ENCODE results near the gene MED28.

GRCh38 chr4:17682222-17682566 is 67.8 kb downstream of the MED28 start:
- TF ChIP-seq CTCF (IDR thresholded peaks at IDR 0.05) (no peak), POLR2A (IDR thresholded peaks at IDR 0.05) (no peak)

All from lower leg skin (tissue), 3 donors.